SK-N-SH treated with all-trans-retinoic acid at 6 μM for 48 hours (cell line): ENCODE data around the gene DEF6.

Source experiments
- CSRNP3 ChIP-seq: fragments of 250-450 bp; sonication (Bioruptor Pico); IDR thresholded peaks from 2 replicates; pipeline ENCODE4 v1.5.1; 2021; ENCODE audit warnings: mild to moderate bottlenecking, moderate library complexity
- TCF4 ChIP-seq: fragments of 250-450 bp; sonication (Bioruptor Pico); IDR thresholded peaks from 2 replicates; pipeline ENCODE4 v1.8.0; 2021; ENCODE audit warnings: mild to moderate bottlenecking, moderate library complexity, borderline replicate concordance
- ZFP30 ChIP-seq: fragments of 450-650 bp; formaldehyde crosslinking; IDR thresholded peaks from 2 replicates; pipeline ENCODE4 v1.5.0; 2022; ENCODE audit warnings: mild to moderate bottlenecking, moderate library complexity

GRCh38 chr6:35328108-35328723 lies 30.6 kb downstream of the DEF6 start:
- TF ChIP-seq TCF4 (no peak), ZFP30 (CRISPR knock-in tag) (no peak), CSRNP3 (CRISPR knock-in tag) (no peak)
